ENCODE data around the gene SIGLEC7. TPM values are rescaled to one million over a fixed set of nuclear protein-coding genes. Genes with fewer than 3 reads are reported as not detected.
A peak's percentile ranks its signal among the peaks of the same experiment; 100 is the strongest.

The SIGLEC7 gene
- total and polyA plus RNA-seq, 9 donors = 0.38 to 3.7 (median 1.5) TPM; not detected in 2

DNA sequence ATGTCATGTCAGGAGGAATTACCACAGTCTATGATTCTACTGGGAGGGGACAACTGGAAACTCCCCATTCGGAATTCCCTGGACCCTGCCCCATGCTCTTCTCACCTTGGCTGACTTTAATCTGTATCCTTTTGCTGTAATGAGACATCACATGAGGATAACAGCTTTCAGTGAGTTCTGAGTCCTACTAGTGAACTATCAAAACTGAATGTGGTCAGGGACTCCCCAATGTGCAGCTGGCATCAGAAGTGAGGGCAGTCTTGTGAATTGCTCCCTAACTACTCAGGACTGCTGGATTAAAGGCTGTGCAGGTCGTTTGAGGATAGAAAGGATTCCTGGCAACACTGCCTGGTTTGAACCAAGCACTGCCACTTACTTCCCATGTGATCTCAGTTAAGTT lies 15.2 kb downstream of the SIGLEC7 start:
- H3K9me3 ChIP-seq = no peaks in the 10 kb centered on the region
- H3K4me3 ChIP-seq = no peak overlapping the region
- no peaks in the 10 kb centered on the region for H3K36me3 ChIP-seq
- intact Hi-C loops (cut with DNase I) = no loop called here
- 42 to 54% (median 50%) methylated on average over 2 of the region's 2 CpGs for WGBS, 3 donors
- H3K27me3 ChIP-seq = no peaks in the 10 kb centered on the region
- no peak for DNase-seq
- H3K27ac ChIP-seq = no peak overlapping the region
- TF ChIP-seq POLR2A (IDR thresholded peaks at IDR 0.05) (no peak), CTCF (IDR thresholded peaks at IDR 0.05) (no peak), EP300 (IDR thresholded peaks at IDR 0.05) (no peak)
- H3K4me1 ChIP-seq (ENCODE audit: insufficient read depth) = peaks cover 2% of the 10 kb centered on the region

DNA sequence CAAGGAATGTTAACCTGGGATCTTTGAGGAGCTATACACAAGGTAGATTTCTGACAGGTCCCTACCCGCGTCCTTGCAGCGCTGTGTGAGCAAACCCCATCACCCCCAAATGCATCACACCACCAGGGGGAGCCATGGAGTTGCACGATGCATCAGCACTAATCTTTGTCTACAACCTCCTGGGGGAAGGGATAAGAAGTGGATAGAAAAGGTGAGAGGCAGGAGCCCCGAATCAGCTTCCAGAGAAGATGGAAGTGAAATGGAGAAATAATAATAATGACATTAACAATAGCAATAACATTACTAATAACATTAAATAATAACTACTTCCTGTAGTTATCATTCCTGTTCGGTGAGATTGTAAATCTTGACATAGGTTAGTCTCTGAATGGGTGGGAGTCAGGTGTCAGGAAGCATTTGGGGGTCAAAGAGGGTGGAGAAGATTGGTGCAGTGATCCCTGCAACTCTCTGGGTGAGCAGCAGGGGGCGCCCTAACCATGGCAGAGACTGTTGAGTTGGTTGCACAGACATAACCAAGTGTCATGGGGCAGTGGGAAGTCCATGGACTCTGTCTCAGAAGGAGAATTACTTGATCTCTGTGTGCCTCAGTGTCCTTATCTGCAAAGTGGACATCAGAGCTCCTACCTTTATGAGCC lies 16.5 kb downstream of the SIGLEC7 start:
- intact Hi-C loops (cut with DNase I) = no loop called here
- H3K4me3 ChIP-seq = no peak overlapping the region
- no peaks in the 10 kb centered on the region for H3K27me3 ChIP-seq
- H3K4me1 ChIP-seq (ENCODE audit: insufficient read depth) = peaks cover 4% of the 10 kb centered on the region
- TF ChIP-seq POLR2A (IDR thresholded peaks at IDR 0.05) = no peak
- TF ChIP-seq EP300 (IDR thresholded peaks at IDR 0.05) = no peak
- no peak for TF ChIP-seq CTCF (IDR thresholded peaks at IDR 0.05)
- H3K27ac ChIP-seq = no peak overlapping the region
- H3K36me3 ChIP-seq = no peaks in the 10 kb centered on the region
- peak in 2 of 5 donors; percentile 44 to 54 for DNase-seq
- WGBS, 3 donors = 39 to 44% (median 40%) methylated on average over 7 of the region's 7 CpGs
- H3K9me3 ChIP-seq = no peaks in the 10 kb centered on the region

DNA sequence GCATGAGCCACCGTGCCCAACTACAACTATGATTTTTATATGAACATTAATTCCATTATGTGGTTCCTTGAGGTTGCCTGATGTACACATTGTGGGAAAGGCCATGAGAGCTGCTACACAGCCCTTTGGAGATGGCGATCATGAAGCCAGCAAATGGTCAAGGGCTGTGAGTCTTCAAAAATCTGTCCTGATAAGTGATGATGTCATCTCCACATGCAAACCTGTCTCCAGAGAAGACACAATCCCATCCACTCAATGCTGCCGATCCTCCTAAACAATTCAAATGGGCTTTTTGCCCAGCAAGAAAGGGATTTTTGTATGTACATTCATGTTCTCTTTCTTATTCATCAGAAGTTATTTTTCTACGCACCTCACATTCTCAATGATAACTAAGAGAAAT lies 17.6 kb downstream of the SIGLEC7 start:
- H3K4me3 ChIP-seq = no peak overlapping the region
- H3K27me3 ChIP-seq = no peaks in the 10 kb centered on the region
- 74 to 88% (median 83%) methylated on average over 4 of the region's 4 CpGs for WGBS, 3 donors
- peaks cover 4% of the 10 kb centered on the region for H3K4me1 ChIP-seq (ENCODE audit: insufficient read depth)
- no peak overlapping the region for H3K27ac ChIP-seq
- no peak for TF ChIP-seq EP300 (IDR thresholded peaks at IDR 0.05)
- no peak for TF ChIP-seq CTCF (IDR thresholded peaks at IDR 0.05)
- no peak for TF ChIP-seq POLR2A (IDR thresholded peaks at IDR 0.05)
- no peaks in the 10 kb centered on the region for H3K36me3 ChIP-seq
- DNase-seq = no peak
- intact Hi-C loops (cut with DNase I) = loop anchor here in 1 of 4 donors (10.0 kb wide), 1 partner anchor 55 kb away; the partner anchor contains the start of gene CTU1
- H3K9me3 ChIP-seq = no peaks in the 10 kb centered on the region

- Histone ChIP-seq H3K36me3 (no peaks in the 10 kb centered on the region), H3K4me3 (no peak overlapping the region), H3K9me3 (no peaks in the 10 kb centered on the region), H3K4me1 (ENCODE audit: insufficient read depth) (peaks cover 4% of the 10 kb centered on the region), H3K27me3 (no peaks in the 10 kb centered on the region), H3K27ac (no peak overlapping the region)
- DNase-seq = no peak
- WGBS, 3 donors = 90 to 96% (median 94%) methylated on average over 1 of the region's 1 CpG
- intact Hi-C loops (cut with DNase I) = loop anchor here in 1 of 4 donors (10.0 kb wide), 1 partner anchor 56 kb away; the partner anchor contains the start of gene CTU1
- TF ChIP-seq POLR2A (IDR thresholded peaks at IDR 0.05) = no peak
- TF ChIP-seq CTCF (IDR thresholded peaks at IDR 0.05) = no peak
- no peak for TF ChIP-seq EP300 (IDR thresholded peaks at IDR 0.05)
Measured at GRCh38 chr19:51161266-51161665, 19.2 kb downstream of the SIGLEC7 start.
